Measurements from ENCODE around the gene XAGE2. TPM values are rescaled to one million over a fixed set of nuclear protein-coding genes. Genes with fewer than 3 reads are reported as not detected.

Gene XAGE2
- total RNA-seq, 1 experiment from 2014 or later = not detected

GRCh38 chrX:52422884-52423283 lies 54.1 kb downstream of the XAGE2 start:
- DNase-seq (peak; percentile 28), ATAC-seq (no peak)
- ChIA-PET POLR2A (ENCODE audit: unreplicated experiment) (no interaction called here), CTCF (no interaction called here)
- Histone ChIP-seq H3K9me2 (replicated peaks; ENCODE audit: low read length) (no peaks in the 10 kb centered on the region), H3K4me1 (ENCODE audit: insufficient read depth, low read length) (no peaks in the 10 kb centered on the region; the same call in 1 of the 2 replicates), H3K27ac (ENCODE audit: low read length) (no peak overlapping the region), H3F3A (ENCODE audit: low read length, unreplicated experiment) (no peaks in the 10 kb centered on the region), H4K20me1 (ENCODE audit: low read length) (no peaks in the 10 kb centered on the region), H3K4me3 (ENCODE audit: low read length) (no peak overlapping the region), H3K79me2 (ENCODE audit: low read length) (no peaks in the 10 kb centered on the region), H3K9ac (ENCODE audit: low read length) (no peak overlapping the region), H3K36me3 (ENCODE audit: low read depth, low read length) (no peaks in the 10 kb centered on the region), H3K9me3 (ENCODE audit: low read length) (no peaks in the 10 kb centered on the region), H3K4me2 (ENCODE audit: low read length) (no peak overlapping the region), H3K27me3 (ENCODE audit: low read length) (0 out of 2 replicates have a peak, but pooled peaks cover 2% of the 10 kb centered on the region), H2AFZ (ENCODE audit: low read length) (no peak overlapping the region)
- no peak for TF ChIP-seq EZH2 (IDR thresholded peaks at IDR 0.05; ENCODE audit: low read length, unreplicated experiment)
- TF ChIP-seq EZH2phosphoT487 (IDR thresholded peaks at IDR 0.05; ENCODE audit: borderline replicate concordance, low read length) = no peak
- TF ChIP-seq CTCF (conservative IDR thresholded peaks at IDR 0.05; ENCODE audit: low read depth, low read length) = no peak
- intact Hi-C loops (cut with micrococcal nuclease) = no loop called here
- BruUV-seq (replicated peaks) = no TSS peak

GRCh38 chrX:52424656-52425055 lies 55.8 kb downstream of the XAGE2 start:
- H3K27me3 ChIP-seq (ENCODE audit: low read length) = peaks cover 6% of the 10 kb centered on the region
- no peaks in the 10 kb centered on the region for H3F3A ChIP-seq (ENCODE audit: low read length, unreplicated experiment)
- H3K36me3 ChIP-seq (ENCODE audit: low read depth, low read length) = no peaks in the 10 kb centered on the region
- DNase-seq = peak; percentile 63
- no peak overlapping the region for H3K4me3 ChIP-seq (ENCODE audit: low read length)
- ATAC-seq = peak; percentile 29; the same call in 1 of the 2 replicates
- no peaks in the 10 kb centered on the region; the same call in 1 of the 2 replicates for H3K4me1 ChIP-seq (ENCODE audit: insufficient read depth, low read length)
- no peaks in the 10 kb centered on the region for H4K20me1 ChIP-seq (ENCODE audit: low read length)
- no peak for TF ChIP-seq CTCF (conservative IDR thresholded peaks at IDR 0.05; ENCODE audit: low read depth, low read length)
- no peak for TF ChIP-seq EZH2 (IDR thresholded peaks at IDR 0.05; ENCODE audit: low read length, unreplicated experiment)
- no peak for TF ChIP-seq EZH2phosphoT487 (IDR thresholded peaks at IDR 0.05; ENCODE audit: borderline replicate concordance, low read length)
- no peaks in the 10 kb centered on the region for H3K9me2 ChIP-seq (replicated peaks; ENCODE audit: low read length)
- no peak overlapping the region for H3K4me2 ChIP-seq (ENCODE audit: low read length)
- ChIA-PET CTCF (no interaction called here), POLR2A (ENCODE audit: unreplicated experiment) (no interaction called here)
- no peaks in the 10 kb centered on the region for H3K79me2 ChIP-seq (ENCODE audit: low read length)
- H3K27ac ChIP-seq (ENCODE audit: low read length) = no peak overlapping the region
- no peaks in the 10 kb centered on the region for H3K9me3 ChIP-seq (ENCODE audit: low read length)
- no peak overlapping the region for H2AFZ ChIP-seq (ENCODE audit: low read length)
- intact Hi-C loops (cut with micrococcal nuclease) = no loop called here
- BruUV-seq (replicated peaks) = no TSS peak
- no peak overlapping the region for H3K9ac ChIP-seq (ENCODE audit: low read length)

Small RNA genes within 50 kb of the gene (microRNA-seq; reads per million reads assigned to microRNA genes)
- not detected for gene MIR8088 (ENCODE audit: unreplicated experiment)

Other genes with a start within 250 kb of the XAGE2 start
- 4.6 and 41.5 TPM in 2 replicates for gene MAGED4, start 184.1 kb upstream of the XAGE2 start, total RNA-seq (2014; rRNA removed)
- not detected in 2 replicates for gene XAGE1A, start 126.8 kb downstream of the XAGE2 start, total RNA-seq (2014; rRNA removed)
- not detected in 2 replicates for gene XAGE1B, start 148.0 kb downstream of the XAGE2 start, total RNA-seq (2014; rRNA removed)

Measured in PC-3 (cell line).